Aortic smooth muscle cell (primary cell): ENCODE measurements around the gene DYNLT2. TPM values are rescaled to one million over a fixed set of nuclear protein-coding genes. Genes with fewer than 3 reads are reported as not detected.

Source experiments
- total RNA-seq: library from RNA; depleted of rRNA; stranded (reverse); fragments of >200 nt; gene quantifications from 2 replicates; pipeline ENCODE4 v1.2.3, GENCODE V29; 2014

Gene DYNLT2, protein sequence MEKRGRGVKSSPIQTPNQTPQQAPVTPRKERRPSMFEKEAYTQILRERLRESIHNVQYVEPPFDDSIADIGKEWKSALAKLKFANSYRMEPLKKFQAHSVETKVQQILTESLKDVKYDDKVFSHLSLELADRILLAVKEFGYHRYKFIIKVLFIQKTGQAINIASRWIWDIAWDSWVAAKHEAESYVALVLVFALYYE
- total RNA-seq = 0.81 and 1.1 TPM in 2 replicates

DNA sequence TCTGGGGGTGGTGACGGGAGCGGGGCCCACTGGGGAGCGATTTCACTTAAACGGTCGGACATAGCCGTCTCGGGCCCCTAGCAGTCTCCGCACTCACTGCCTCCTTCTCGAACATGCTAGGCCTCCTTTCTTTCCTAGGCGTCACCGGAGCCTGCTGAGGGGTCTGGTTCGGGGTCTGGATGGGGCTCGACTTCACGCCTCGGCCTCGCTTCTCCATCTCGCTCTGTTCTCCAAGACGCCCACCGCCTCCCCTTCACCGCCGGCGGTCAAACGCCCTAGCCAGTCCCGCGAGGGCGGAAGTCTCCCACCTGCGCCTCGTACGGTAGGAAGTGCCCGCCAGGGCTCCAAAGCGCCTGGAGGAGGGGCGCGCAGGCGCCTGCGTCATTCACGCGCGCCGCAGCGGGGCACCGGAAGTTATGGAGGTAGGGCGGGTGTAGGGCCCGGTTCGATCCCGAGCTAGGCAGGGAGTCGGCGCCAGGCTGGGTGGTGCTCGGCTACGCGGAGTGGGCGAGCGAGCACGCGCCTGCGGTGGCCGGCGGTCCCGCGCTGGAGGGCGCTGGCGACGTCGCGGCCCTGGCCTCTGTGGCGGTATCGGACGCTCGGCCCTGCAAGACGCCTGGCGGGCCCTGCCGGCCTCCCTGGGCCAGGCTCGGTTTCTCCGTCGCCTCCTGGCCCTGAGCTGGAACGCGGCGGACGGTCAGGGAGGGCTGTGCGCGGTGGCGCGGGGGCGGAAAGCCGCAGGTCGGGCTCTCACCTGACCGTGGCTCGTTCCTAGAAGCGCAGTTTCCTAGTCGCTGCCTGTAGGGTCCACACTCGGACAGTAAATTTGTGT, at the start of gene DYNLT2, which contains the start of gene ERMARD:
Gene DYNLT2 (minus strand): TSS at position 331 of the 832 bp plus-strand sequence. CDS start 114 bp downstream, at position 217.
Gene ERMARD (plus strand): TSS at position 381 of the 832 bp plus-strand sequence. CDS start 36 bp downstream, at position 417.

DNA sequence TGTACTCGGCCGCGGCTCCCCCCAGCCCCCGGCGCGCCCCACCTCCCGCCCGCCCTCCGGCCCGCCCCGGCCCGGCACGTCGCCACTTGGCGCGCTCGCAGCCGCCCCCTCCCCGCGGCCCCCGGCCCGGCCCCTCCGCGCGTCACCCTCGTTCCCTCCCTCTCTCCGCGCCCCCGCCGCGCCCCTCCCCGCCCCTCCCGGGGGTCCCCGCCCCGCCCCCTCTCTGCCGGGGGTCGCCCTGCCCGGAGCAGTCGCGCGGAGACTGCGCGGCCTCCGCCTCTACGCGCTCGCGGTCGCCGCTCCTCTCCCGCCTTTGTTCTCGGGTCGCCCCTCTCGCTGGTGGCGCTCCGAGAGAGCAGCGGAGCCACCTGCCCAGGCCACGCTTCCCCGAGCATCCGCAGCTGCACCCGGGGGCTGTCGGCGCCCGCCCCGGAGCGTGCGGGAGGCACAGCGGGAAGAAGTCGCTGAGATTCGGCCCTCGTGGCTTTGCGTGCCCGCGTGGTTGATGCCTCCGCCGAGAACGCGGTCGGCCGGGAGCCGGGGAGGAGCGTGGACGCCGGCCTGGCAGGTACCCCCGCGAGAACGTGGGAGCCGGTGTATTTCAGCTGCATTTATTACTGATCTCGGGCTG, 26.8 kb downstream of the DYNLT2 start, which contains the start of gene PHF10:
Gene PHF10 (minus strand): TSS at position 7 of the 631 bp plus-strand sequence. CDS start 569 bp downstream, outside the sequence.

DNA sequence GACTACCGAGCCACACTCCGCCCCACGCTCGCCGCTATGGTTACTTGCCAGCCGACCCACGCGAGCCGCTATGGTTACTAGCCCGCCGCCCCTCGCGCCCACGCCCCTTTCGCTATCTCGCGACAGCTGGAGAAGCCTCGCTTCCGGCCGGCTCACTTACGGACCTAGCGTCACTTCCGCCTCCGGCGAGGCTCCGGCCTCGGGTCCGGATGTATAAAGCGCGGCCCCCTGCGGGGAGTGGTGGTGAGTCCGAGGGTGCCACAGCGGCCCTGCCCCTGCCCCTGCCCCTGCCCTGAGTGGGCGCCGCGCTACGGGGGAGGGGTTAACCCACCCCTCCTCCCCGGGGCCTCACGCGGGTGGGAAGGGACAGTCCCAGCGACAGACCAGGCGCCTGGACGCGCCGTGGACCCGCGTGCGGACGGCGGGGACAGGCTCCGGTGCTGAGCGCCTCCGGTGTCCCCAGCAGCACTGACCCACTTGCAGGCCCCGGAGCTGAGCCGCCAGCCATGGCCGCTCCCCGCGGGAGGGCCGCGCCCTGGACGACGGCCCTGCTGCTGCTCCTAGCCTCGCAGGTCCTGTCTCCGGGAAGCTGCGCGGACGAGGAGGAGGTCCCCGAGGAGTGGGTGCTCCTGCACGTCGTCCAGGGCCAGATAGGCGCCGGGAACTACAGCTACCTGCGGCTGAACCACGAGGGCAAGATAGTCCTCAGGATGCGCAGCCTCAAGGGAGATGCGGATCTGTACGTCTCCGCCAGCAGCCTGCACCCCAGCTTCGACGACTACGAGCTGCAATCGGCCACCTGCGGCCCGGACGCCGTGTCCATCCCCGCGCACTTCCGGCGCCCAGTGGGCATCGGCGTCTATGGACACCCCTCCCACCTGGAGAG, 49.2 kb downstream of the DYNLT2 start, which contains the start of the genes C6orf120 and WDR27:
Gene C6orf120 (plus strand): TSS at position 173 of the 886 bp plus-strand sequence. CDS start 334 bp downstream, at position 507.
Gene WDR27 (minus strand): TSS at position 76 of the 886 bp plus-strand sequence. CDS start 13,024 bp downstream, outside the sequence.

Other genes starting within 250 kb of the DYNLT2 start
- gene WDR27, start 49.5 kb downstream of the DYNLT2 start, total RNA-seq = 11.6 and 13.4 TPM in 2 replicates
- 36.2 and 40.6 TPM in 2 replicates for gene C6orf120, start 49.4 kb downstream of the DYNLT2 start, total RNA-seq
- 20.1 and 20.5 TPM in 2 replicates for gene PHF10, start 27.1 kb downstream of the DYNLT2 start, total RNA-seq
- gene ERMARD, start 50 bp upstream of the DYNLT2 start, total RNA-seq = 22.5 and 30.3 TPM in 2 replicates